K562 (cell line): ENCODE results near the gene DENND10. TPM values are rescaled to one million over a fixed set of nuclear protein-coding genes. Genes with fewer than 3 reads are reported as not detected.

Experiments used
- CHD2 ChIP-seq: IDR thresholded peaks from 2 replicates; pipeline ENCODE4 v1.6.1; 2011; ENCODE audit warnings: low read depth, low read length
- DPF2 ChIP-seq: fragments of 450-650 bp; IDR thresholded peaks from 2 replicates; pipeline ENCODE4 v1.6.1; 2016
- FOXK2 ChIP-seq, 2 experiments: fragments of 450-650 bp; IDR thresholded peaks in 1 of 2; conservative IDR thresholded peaks in 1 of 2; 2 replicates each; pipeline ENCODE4 v1.6.1; 2016; ENCODE audit warnings: low read depth in 2 of 2, mild to moderate bottlenecking in 1 of 2
- HDAC1 ChIP-seq, 2 experiments: fragments of 450-650 bp; IDR thresholded peaks; 2 replicates each; pipeline ENCODE4 v1.6.1; 2016 to 2017; ENCODE audit warnings: inconsistent platforms in 1 of 2, mild to moderate bottlenecking in 1 of 2, moderate library complexity in 1 of 2
- NFRKB ChIP-seq: fragments of 450-650 bp; IDR thresholded peaks from 2 replicates; pipeline ENCODE4 v1.6.1; 2016; ENCODE audit warnings: low read depth
- POLR2AphosphoS2 ChIP-seq: IDR thresholded peaks from 2 replicates; pipeline ENCODE4 v1.6.1; 2012; ENCODE audit warnings: low read length, improper control_type of control experiment
- SMARCA4 ChIP-seq: fragments of 450-650 bp; IDR thresholded peaks from 2 replicates; pipeline ENCODE4 v1.6.1; 2016
- SP1 ChIP-seq: sonication (generic); formaldehyde crosslinking; IDR thresholded peaks from 2 replicates; pipeline ENCODE4 v1.8.1; 2022; ENCODE audit warnings: mild to moderate bottlenecking, missing genetic modification reagents
- TEAD1 ChIP-seq, 2 experiments: fragments of 450-650 bp in 1 of 2; sonication (generic) in 1 of 2; formaldehyde crosslinking; IDR thresholded peaks; 2 replicates each; pipeline versions ENCODE4 v1.4.0 to v1.8.0; 2020 to 2022; ENCODE audit warnings: mild to moderate bottlenecking in 2 of 2, missing genetic modification reagents in 1 of 2
- UBTF ChIP-seq, 2 experiments: IDR thresholded peaks; 2 replicates each; pipeline ENCODE4 v1.6.1; 2012; ENCODE audit warnings: improper control_type of control experiment in 2 of 2, low read depth in 2 of 2, low read length in 2 of 2, borderline replicate concordance in 1 of 2
- XRCC4 ChIP-seq: IDR thresholded peaks from one replicate; pipeline ENCODE4 v1.6.1; 2011; ENCODE audit not compliant: insufficient read depth, insufficient read length; ENCODE audit errors: extremely low read depth
- YY1 ChIP-seq, 3 experiments: IDR thresholded peaks; 2 replicates each; pipeline ENCODE4 v1.6.1; 2011; ENCODE audit warnings: low read length in 2 of 3, mild to moderate bottlenecking in 2 of 3, moderate library complexity in 2 of 3, borderline replicate concordance in 1 of 3, control low read depth in 1 of 3, low read depth in 1 of 3; ENCODE audit not compliant: insufficient read depth in 3 of 3, insufficient replicate concordance in 2 of 3, control insufficient read depth in 1 of 3, insufficient read length in 1 of 3; ENCODE audit errors: extremely low read depth in 1 of 3
- ZNF124 ChIP-seq: sonication (generic); formaldehyde crosslinking; IDR thresholded peaks from 2 replicates; pipeline ENCODE4 v1.8.1; 2022; ENCODE audit warnings: missing genetic modification reagents
- ZNF449 ChIP-seq: fragments of 250-450 bp; sonication (Bioruptor Pico); IDR thresholded peaks from 2 replicates; pipeline ENCODE4 v1.8.0; 2022; ENCODE audit warnings: moderate library complexity, mild to moderate bottlenecking, inconsistent platforms
- polyA plus RNA-seq, 8 experiments: library from polyadenylated mRNA; depleted of rRNA in 4 of 8; stranded (reverse) in 5 of 8; unstranded in 3 of 8; fragments of >200 nt; fragmentation: Nextera tagmentation in 2 of 8; fragmentation: Illumina TruSeq in 1 of 8; extraction: Ambion mirVana in 2 of 8; extraction: Trizol in 1 of 8; gene quantifications; 2 replicates each; pipeline versions ENCODE4 v1.2.1 to v1.2.3, GENCODE V29; 2011 to 2014; ENCODE audit warnings: inconsistent platforms in 1 of 8, missing spikeins in 1 of 8
- total RNA-seq, 7 experiments: library from RNA; depleted of rRNA in 6 of 7; stranded (reverse); fragments of >200 nt in 6 of 7; fragmentation: Illumina TruSeq in 2 of 7; extraction: Trizol in 2 of 7; gene quantifications; 2 replicates each; pipeline versions ENCODE4 v1.2.1 to v1.2.3, GENCODE V29; 2011 to 2021; ENCODE audit warnings: low replicate concordance in 1 of 7

The DENND10 gene
- total and polyA plus RNA-seq, 9 of the 15 experiments (the other 6 are each of a cell fraction or from before 2014, with no cell fraction given) = 9.4 to 20.0 (median 12.5) TPM

GRCh38 chr10:119079599-119080520 is 24.1 kb upstream of the DENND10 start (continued):
- TF ChIP-seq TEAD1 (CRISPR knock-in tag; IDR thresholded peaks at IDR 0.05) = 0 out of 4 replicates have a peak, but pooled peaks of 1 of the 2 experiments have one; percentile 53
- TF ChIP-seq HDAC1 (IDR thresholded peaks at IDR 0.05) = peak in 1 of 2 experiments; percentile 41; a peak in 1 of 4 replicates
- 0 out of 2 replicates have a peak, but pooled peaks have one; percentile 8 for TF ChIP-seq SP1
- TF ChIP-seq UBTF (IDR thresholded peaks at IDR 0.05; ENCODE audit: borderline replicate concordance in 1 of 2, low read depth in 2 of 2, low read length in 2 of 2) = peak; percentile 37 to 59; a peak in 2 of 4 replicates
- peak; percentile 49; the same call in 1 of the 2 replicates for TF ChIP-seq SMARCA4
- peak; percentile 77 for TF ChIP-seq CHD2
- TF ChIP-seq DPF2 = peak; percentile 59
- TF ChIP-seq POLR2AphosphoS2 = no peak
- TF ChIP-seq YY1 (IDR thresholded peaks at IDR 0.05; ENCODE audit: borderline replicate concordance in 1 of 3, control insufficient read depth in 1 of 3, extremely low read depth in 1 of 3, insufficient read depth in 3 of 3, insufficient read length in 1 of 3, insufficient replicate concordance in 2 of 3, low read depth in 1 of 3, low read length in 2 of 3) = peak; percentile 50 to 93 (median 85)
- TF ChIP-seq XRCC4 = no peak
- TF ChIP-seq ZNF124 (CRISPR knock-in tag) = no peak
- TF ChIP-seq FOXK2 (conservative IDR thresholded peaks at IDR 0.05 in 1 of 2, IDR thresholded peaks at IDR 0.05 in 1 of 2; ENCODE audit: low read depth in 2 of 2) = peak in 1 of 2 experiments; percentile 27; a peak in 1 of 4 replicates
- peak; percentile 62 for TF ChIP-seq NFRKB
- TF ChIP-seq ZNF449 (CRISPR knock-in tag) = no peak
